ENCODE results near the gene SPECC1.
A peak's percentile ranks its signal among the peaks of the same experiment; 100 is the strongest.
"Not testable (repeated sequence)": the region's sequence is repeated elsewhere in the genome, so short reads cannot be mapped to it uniquely, and the experiment has no call there.

Gene SPECC1

DNA sequence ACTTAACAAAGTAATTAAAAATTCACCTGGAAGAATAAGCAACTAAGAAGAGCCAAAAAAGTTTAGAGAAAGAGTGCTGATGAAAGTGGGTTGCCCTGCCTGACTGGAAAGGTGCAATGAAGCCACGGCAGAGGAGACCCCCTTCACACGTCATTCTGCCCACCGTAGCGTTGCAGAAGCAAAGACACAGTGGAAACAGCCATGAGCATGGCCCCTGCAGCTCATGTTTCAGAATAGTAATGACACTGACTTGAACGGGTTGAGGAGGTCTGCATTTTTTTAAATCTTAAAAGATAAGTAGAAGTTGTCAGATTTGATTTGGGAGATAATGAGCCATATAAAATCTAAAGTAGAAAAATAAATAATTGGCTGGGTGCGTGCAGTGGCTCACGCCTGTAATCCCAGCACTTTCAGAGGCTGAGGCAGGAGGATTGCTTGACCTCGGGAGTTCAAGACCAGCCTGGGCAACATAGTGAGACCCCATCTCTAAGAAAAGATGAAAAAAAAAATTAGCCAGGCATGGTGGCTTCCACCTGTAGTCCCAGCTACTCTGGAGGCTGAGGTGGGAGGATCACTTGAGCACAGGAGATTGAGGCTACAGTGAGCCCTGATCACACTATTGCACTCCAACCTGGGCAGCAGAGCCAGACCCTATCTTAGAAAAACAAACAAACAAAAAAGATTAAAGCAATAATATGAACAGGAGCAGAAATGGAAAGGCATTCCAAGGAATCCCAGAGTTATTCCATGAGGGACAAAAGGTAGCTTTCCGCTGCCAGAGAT, 273.6 kb downstream of the SPECC1 start:
- DNase-seq: no peak

DNA sequence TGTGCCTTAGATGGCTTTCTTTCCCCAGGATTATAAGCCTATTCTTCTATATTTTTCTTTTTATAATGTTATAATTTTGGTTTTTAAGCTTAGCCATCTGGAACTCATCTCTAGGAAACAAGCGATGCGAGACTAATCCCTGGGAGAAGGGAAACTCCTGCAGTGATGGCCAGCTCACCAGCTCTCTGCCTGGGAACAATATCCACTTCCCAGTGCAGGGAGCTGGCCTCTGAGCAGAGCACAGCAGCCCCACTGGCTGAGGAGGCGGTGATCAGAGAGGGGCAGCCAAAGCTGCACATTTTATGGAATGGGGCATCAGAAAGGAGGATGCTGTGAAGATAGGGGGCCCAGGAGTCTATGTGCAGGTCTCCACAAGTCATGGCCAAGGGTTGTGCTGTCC, 274.9 kb downstream of the SPECC1 start:
- no peak for DNase-seq

DNA sequence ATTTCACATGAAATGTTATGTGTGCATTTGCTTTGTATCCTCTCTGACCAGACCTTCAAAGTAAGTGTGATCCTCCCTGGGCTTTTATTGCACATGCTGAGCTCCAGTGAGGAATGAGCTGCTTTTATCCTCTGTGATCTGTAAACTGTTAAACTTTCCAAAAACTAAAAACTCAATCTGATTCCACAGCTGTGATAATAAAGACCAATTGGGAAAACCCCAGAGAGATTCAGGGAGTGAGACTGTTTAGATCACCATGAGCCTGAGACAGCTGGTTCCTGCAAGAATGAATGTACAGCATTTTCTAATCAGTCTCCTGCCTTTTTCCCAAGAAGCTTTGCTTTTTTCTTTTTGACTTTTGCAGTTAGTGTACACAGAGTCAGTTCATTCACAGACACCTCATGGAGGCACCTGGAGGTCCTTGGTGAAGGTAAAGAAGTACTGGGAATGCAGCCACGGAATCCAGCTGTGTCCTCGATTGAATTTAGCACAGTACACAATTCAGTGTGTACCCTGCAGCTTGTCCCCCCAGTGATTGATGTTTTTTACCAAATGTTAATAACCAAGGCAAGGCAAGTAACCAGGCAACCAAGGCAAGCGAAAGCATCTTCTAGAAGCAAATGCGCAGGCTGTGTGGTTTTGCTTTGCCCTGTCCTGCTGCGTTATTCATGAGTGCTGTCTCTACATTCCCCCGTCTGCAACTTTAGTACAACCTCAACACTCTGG, 275.6 kb downstream of the SPECC1 start:
- no peak for DNase-seq

GRCh38 chr17:20289984-20290383, 280.8 kb downstream of the SPECC1 start:
- DNase-seq: no peak

- DNase-seq: no peak
Measured at GRCh38 chr17:20291853-20292252, 282.7 kb downstream of the SPECC1 start.

DNA sequence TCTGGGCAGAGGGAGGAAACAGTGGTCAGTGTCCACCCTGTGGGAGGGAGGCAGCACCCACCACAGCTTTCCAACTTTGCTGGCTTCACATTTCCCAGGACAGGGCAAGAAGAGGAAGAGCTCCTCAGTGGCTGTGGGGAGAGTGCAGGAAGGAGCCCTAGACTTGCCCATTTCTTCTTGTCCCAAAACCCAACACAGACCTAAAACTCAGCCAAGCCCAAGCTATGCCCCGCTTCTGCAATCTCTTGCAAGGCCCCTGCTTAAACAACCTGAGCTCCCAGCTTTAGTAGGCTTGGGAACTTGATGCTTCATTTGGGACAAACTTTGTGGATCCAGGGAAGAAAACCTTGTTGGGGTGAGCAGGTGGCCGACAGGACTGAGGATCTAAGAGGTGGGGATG, 284.3 kb downstream of the SPECC1 start:
- no peak for DNase-seq

GRCh38 chr17:20294120-20294519, 285.0 kb downstream of the SPECC1 start:
- no peak for DNase-seq

DNA sequence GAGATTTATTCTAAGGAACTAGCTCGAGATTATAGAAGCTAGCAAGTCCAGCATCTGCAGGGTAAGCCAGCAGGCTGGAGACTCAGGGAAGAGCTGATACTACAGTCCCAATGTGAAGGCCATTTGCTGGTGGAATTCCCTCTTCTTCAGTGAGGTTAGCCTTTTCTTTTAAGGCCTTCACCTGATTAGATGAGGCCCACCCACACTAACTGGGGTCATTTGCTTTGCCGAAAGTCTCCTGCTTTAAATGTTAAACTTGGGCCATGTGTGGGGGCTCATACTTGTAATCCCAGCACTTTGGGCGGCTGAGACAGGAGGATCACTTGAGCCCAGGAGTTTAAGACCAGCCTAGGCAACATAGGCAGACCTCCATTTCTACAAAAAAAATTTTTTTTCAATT, 289.9 kb downstream of the SPECC1 start:
- no peak for DNase-seq

DNA sequence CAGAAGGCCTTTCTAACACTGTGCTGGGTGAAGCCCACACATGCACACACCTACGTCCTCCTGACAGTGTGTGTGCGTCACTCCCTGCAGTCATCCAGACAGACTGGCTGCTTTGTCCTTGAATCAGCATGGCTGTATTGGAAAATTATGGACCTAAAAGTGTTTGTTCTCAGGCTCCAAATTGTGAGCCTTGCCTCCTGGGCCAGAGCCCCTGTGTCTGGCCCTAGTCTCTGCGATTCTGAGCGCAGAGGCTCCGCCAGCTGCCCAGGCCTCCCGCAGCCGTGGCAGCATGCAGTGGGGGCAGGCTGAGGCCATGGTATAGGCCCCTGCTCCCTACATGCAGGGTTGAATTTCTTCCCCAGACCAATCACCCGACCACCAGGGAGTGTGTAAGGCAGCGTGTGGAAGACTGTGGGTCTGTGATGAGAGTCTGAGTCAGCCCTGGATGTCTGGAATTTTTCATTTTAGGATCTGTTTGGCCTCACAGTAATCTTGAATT, 291.3 kb downstream of the SPECC1 start:
- DNase-seq: no peak

DNA sequence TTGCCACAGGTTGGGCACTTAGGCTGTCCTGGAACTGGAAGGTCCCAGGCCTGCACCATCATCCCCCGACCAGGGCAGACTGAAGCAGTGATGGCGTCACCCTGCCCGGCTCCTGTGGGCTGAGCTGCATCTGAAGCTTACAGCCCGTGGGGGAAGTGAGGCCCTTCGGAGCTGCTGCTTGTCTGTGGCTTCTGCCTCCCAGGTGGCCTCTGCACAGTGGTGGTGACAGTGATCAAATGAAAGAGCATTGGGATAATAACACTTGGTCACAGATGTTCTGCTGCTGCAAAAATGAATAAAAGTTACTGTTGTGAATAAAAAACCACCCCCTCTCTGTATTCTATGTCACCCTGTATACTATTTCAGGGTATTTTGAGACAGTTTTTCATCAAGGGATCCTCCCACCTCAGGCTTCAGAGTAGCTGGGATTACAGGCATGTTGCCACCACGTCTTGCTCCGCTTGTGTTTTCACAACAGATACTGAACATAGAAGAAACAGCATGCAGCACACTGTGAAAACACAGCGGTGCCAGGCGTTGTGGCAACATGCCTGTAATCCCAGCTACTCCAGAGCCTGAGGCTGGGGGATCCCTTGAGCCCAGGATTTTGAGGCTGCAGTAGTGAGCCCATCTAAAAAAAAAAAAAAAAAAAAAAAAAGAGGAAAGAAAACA, 293.2 kb downstream of the SPECC1 start:
- no peak for DNase-seq

DNA sequence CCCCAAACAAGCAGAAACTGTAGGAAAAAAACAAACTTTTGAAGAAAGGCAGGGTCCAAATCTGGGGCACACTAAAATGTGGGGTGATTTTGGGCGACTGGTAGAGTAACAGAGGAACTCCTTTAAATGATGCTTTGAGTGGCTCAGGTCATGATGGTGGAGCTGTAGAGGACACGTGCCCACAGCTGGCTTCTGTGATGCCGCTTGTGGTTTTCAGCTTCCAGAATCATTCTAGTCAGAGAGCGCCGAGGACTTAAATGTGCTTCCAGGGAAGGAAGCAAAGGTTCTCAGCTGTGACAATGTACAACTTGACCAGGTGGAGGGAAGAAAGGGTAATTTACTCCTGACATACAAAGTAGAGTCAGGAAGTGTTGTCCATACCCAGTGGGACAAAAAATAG, 295.8 kb downstream of the SPECC1 start:
- DNase-seq: no peak

DNA sequence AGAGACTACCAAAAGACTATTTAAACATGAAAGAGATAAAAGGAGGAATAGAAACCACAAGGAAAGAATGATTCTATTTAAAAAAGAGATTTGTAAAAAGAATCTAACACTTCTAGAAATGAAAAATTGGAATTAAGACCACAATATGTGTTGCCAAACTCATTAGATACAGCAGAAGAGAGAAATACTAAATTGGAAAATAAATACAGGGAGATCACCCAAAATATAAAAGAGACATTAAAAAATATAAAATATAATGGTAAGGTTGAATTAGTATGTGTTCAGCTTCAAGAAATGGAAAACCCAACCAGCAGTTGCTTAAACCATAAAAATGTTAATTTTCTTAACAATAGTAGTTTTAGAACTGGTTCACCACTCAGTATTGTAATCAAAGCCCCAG, 297.8 kb downstream of the SPECC1 start:
- no peak for DNase-seq

- peak; percentile 58 for DNase-seq
Measured at GRCh38 chr17:20307326-20307910, 298.3 kb downstream of the SPECC1 start.

DNA sequence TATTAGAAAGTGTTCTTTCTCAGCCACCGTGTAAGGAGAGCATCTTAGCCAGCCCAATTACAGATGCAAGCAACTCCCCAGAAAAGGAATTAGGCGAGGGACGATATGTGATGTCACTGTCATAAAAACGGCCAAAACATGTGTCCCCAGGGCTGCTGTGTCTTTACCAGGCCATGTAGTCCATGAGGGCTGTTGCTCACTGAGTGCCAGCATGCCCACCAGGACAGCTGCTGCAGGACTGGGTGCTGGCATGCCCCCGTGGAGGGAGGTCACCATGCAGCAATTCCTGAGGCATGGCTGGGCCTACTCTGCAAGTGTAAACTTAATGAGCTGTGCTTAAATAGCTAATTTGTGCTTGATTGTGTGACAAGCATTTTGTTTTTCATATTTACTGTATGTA, 301.3 kb downstream of the SPECC1 start:
- no peak for DNase-seq

GRCh38 chr17:20313306-20313705, 304.1 kb downstream of the SPECC1 start:
- no peak for DNase-seq

DNA sequence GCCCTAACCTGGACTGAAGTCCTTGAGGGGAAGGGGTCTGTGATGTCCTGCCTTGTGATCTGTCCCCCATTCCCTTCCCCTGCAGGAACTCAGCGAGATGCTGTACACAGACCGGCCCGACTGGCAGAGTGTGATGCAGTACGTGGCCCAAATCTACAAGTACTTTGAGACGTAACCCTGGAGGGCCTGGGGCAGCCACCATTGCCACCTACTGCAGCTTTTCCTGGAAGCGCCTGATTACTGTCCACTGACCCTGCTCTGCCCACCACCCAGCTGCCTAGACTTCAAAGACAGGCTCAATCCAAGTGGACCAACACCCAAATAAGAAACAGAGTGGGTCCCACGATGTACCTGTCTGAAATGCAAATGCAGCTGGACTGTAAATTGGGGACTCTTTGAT, 304.7 kb downstream of the SPECC1 start:
- DNase-seq: no peak

- no peak for DNase-seq
Measured at GRCh38 chr17:20314834-20315233, 305.7 kb downstream of the SPECC1 start.

GRCh38 chr17:20315311-20315710, 306.2 kb downstream of the SPECC1 start:
- no peak for DNase-seq

- no peak for DNase-seq
Measured at GRCh38 chr17:20315821-20316220, 306.7 kb downstream of the SPECC1 start.

- DNase-seq: not testable (repeated sequence)
Measured at GRCh38 chr17:20320535-20321229, 311.5 kb downstream of the SPECC1 start.

- not testable (repeated sequence) for DNase-seq
Measured at GRCh38 chr17:20321357-20321756, 312.2 kb downstream of the SPECC1 start.

DNA sequence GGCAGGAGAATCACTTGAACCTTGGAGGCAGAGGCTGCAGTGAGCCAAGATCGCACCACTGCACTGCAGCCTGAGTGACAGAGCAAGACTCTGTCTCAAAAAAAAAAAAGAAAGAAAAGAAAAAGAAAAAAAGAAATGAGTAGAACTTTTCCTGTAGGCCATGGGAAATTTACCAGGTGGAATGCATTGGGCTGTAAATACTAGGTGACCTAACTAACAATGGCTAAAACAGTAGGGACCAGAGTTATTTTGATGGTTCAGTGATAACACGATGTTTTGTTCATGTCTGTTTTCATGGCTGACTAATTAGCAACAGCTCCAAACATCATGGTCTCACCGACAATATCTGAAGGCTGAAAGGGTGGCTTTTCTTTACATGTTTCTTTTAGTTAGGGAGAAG, 318.6 kb downstream of the SPECC1 start:
- not testable (repeated sequence) for DNase-seq

DNA sequence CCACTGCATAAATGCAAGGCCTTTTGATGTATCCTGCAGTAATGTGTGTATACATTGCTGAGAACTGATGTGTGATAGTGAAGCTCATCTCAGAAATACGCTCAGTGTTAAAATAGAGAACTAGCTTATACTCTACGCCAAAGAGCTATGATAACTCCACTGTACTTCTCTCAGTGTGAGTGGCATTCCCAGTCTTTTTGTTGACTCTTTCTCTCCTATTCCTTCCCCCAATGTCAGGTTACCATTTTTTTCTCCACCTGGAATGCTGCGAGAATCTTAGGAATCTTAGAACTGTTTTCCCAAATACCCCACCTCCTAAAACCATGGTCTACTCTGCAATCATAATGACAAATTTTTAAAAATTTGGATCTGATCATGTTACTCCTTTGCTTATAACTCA, 342.2 kb downstream of the SPECC1 start:
- DNase-seq: not testable (repeated sequence)
